DOHH2 (cell line): Measurements from ENCODE around the gene CASP12.
"Not testable (repeated sequence)": the region's sequence is repeated elsewhere in the genome, so short reads cannot be mapped to it uniquely, and the experiment has no call there.

Experiments
- H3F3A ChIP-seq: fragments of 200-600 bp; sonication (generic), shearing (Covaris generic); 2 replicates; pipeline ENCODE4 v1.6.0; 2016; ENCODE audit warnings: antibody characterized with exemption, mild to moderate bottlenecking; ENCODE audit not compliant: control insufficient read depth, insufficient read depth
- H3K27ac ChIP-seq: fragments of 200-600 bp; sonication (generic); 2 replicates; pipeline ENCODE4 v1.5.1; 2014; ENCODE audit warnings: low read depth, mild to moderate bottlenecking, low read length, moderate library complexity
- H3K27me3 ChIP-seq: fragments of 200-600 bp; sonication (generic); 2 replicates; pipeline ENCODE4 v1.6.1; 2014; ENCODE audit warnings: mild to moderate bottlenecking, low read length, mixed read lengths; ENCODE audit not compliant: control insufficient read depth
- H3K36me3 ChIP-seq: fragments of 200-600 bp; sonication (generic); 2 replicates; pipeline ENCODE4 v1.6.1; 2014; ENCODE audit warnings: mild to moderate bottlenecking, low read length, moderate library complexity, mixed read lengths; ENCODE audit not compliant: control insufficient read depth
- H3K4me1 ChIP-seq: fragments of 200-600 bp; sonication (generic); 2 replicates; pipeline ENCODE4 v1.6.1; 2014; ENCODE audit warnings: mild to moderate bottlenecking, low read length, mixed read lengths; ENCODE audit not compliant: control insufficient read depth
- H3K4me2 ChIP-seq: fragments of 200-600 bp; sonication (generic); 2 replicates; pipeline ENCODE4 v1.6.0; 2014; ENCODE audit warnings: mild to moderate bottlenecking, low read length, moderate library complexity
- H3K4me3 ChIP-seq: fragments of 200-600 bp; sonication (generic); 2 replicates; pipeline ENCODE4 v1.5.1; 2014; ENCODE audit warnings: mild to moderate bottlenecking, low read length, mixed read lengths
- H3K79me2 ChIP-seq: fragments of 200-600 bp; sonication (generic); 2 replicates; pipeline ENCODE4 v1.6.1; 2014; ENCODE audit warnings: mild to moderate bottlenecking, low read length, mixed read lengths; ENCODE audit not compliant: control insufficient read depth
- H3K9me2 ChIP-seq: fragments of 200-600 bp; sonication (generic); replicated peaks from 2 replicates; pipeline ENCODE4 v1.6.1; 2014; ENCODE audit warnings: mild to moderate bottlenecking, low read length, mixed read lengths; ENCODE audit not compliant: control insufficient read depth
- H3K9me3 ChIP-seq: fragments of 200-600 bp; sonication (generic); 2 replicates; pipeline ENCODE4 v1.6.1; 2014; ENCODE audit warnings: antibody characterized with exemption, low read length, mixed read lengths; ENCODE audit not compliant: control insufficient read depth, insufficient read depth
- H4K20me1 ChIP-seq: fragments of 200-600 bp; sonication (generic); 2 replicates; pipeline ENCODE4 v1.6.0; 2014; ENCODE audit warnings: low read depth, mild to moderate bottlenecking, antibody characterized with exemption, low read length, moderate library complexity; ENCODE audit not compliant: control insufficient read depth, insufficient read depth
- EZH2phosphoT487 ChIP-seq: fragments of 200-600 bp; sonication (generic); IDR thresholded peaks from 2 replicates; pipeline ENCODE4 v1.6.1; 2017; ENCODE audit warnings: borderline replicate concordance, mild to moderate bottlenecking, antibody characterized with exemption, low read length, moderate library complexity, mixed read lengths
- TF ChIP-seq, protein P1 (sequence below): fragments of 200-600 bp; sonication (generic); IDR thresholded peaks from one replicate; pipeline ENCODE4 v1.5.1; 2014; ENCODE audit warnings: antibody characterized with exemption, mild to moderate bottlenecking, low read depth, low read length; ENCODE audit not compliant: poor library complexity, severe bottlenecking

Gene CASP12

DNA sequence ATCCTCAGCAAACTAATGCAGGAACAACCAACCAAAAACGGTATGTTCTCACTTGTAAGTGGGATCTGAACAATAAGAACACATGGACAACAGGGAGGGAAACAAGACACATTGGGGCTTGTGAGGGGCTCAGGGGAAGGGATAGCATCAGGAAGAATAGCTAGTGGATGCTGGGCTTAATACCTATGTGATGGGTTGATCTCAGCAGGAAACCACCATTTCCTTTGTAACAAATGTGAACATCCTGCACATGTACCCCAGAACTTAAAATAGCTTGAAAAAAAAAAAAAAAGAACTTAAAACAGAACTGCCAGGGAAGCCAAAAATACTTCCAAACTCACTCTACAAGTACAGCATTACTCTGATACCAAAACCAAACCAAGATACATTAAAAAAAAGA lies 36.3 kb upstream of the CASP12 start:
- H3K4me2 ChIP-seq = no peak overlapping the region

DNA sequence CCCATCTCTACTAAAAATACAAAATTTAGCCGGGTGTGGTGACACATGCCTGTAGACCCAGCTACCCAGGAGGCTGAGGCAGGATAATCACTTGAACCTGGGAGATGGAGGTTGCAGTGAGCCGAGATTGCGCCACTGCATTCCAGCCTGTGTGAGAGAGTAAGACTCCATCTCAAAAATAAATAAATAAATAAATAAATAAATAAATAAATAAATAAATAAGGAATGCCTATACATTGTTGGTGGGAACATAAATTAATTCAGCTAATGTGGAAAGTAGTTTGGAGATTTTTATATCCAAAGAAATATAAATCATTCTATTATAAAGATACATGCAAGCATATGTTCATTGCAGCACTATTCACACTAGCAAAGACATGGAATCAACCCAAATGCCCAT lies 35.8 kb upstream of the CASP12 start:
- not testable (repeated sequence) for H3K27ac ChIP-seq, H3K27me3 ChIP-seq, H3K36me3 ChIP-seq, H4K20me1 ChIP-seq, H3K79me2 ChIP-seq, H3F3A ChIP-seq, H3K4me1 ChIP-seq, H3K4me2 ChIP-seq, H3K9me2 ChIP-seq, H3K4me3 ChIP-seq, H3K9me3 ChIP-seq

More for the DNA sequence above, 36.3 kb upstream of the CASP12 start:
- H3K4me3 ChIP-seq = no peak overlapping the region
- no peak overlapping the region for H3K27ac ChIP-seq
- no peaks in the 10 kb centered on the region for H3K9me3 ChIP-seq
- H4K20me1 ChIP-seq = no peaks in the 10 kb centered on the region
- no peaks in the 10 kb centered on the region for H3K36me3 ChIP-seq
- no peaks in the 10 kb centered on the region for H3K9me2 ChIP-seq
- peaks cover 4% of the 10 kb centered on the region; the same call in 1 of the 2 replicates for H3K4me1 ChIP-seq
- no peaks in the 10 kb centered on the region for H3K27me3 ChIP-seq
- TF ChIP-seq EZH2phosphoT487 = no peak
- TF ChIP-seq, protein P1, sequence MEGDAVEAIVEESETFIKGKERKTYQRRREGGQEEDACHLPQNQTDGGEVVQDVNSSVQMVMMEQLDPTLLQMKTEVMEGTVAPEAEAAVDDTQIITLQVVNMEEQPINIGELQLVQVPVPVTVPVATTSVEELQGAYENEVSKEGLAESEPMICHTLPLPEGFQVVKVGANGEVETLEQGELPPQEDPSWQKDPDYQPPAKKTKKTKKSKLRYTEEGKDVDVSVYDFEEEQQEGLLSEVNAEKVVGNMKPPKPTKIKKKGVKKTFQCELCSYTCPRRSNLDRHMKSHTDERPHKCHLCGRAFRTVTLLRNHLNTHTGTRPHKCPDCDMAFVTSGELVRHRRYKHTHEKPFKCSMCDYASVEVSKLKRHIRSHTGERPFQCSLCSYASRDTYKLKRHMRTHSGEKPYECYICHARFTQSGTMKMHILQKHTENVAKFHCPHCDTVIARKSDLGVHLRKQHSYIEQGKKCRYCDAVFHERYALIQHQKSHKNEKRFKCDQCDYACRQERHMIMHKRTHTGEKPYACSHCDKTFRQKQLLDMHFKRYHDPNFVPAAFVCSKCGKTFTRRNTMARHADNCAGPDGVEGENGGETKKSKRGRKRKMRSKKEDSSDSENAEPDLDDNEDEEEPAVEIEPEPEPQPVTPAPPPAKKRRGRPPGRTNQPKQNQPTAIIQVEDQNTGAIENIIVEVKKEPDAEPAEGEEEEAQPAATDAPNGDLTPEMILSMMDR = no peak
- H3F3A ChIP-seq = no peaks in the 10 kb centered on the region
- no peaks in the 10 kb centered on the region for H3K79me2 ChIP-seq

DNA sequence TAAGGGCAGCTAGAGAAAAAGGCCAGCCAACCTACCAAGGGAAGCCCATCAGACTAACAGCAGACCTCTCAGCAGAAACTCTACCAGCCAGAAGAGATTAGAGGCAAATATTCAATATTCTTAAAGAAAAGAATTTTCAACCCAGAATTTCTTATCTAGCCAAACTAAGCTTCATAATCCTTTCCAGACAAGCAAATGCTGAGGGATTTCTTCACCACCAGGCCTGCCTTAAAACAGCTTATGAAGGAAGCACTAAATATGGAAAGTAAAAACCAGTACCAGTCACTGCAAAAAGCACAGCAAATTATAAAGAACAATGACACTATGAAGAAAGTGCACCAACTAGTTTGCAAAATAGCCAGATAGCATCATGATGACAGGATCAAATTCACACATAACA lies 30.6 kb upstream of the CASP12 start:
- Histone ChIP-seq H3K9me2 (no peaks in the 10 kb centered on the region), H3K4me2 (no peak overlapping the region), H3K36me3 (no peaks in the 10 kb centered on the region), H4K20me1 (no peaks in the 10 kb centered on the region), H3K9me3 (no peaks in the 10 kb centered on the region; the same call in 1 of the 2 replicates), H3K4me3 (no peak overlapping the region), H3K4me1 (no peaks in the 10 kb centered on the region), H3F3A (no peaks in the 10 kb centered on the region), H3K27ac (no peak overlapping the region), H3K27me3 (no peaks in the 10 kb centered on the region), H3K79me2 (no peaks in the 10 kb centered on the region)
- TF ChIP-seq, protein P1 = no peak
- no peak for TF ChIP-seq EZH2phosphoT487

DNA sequence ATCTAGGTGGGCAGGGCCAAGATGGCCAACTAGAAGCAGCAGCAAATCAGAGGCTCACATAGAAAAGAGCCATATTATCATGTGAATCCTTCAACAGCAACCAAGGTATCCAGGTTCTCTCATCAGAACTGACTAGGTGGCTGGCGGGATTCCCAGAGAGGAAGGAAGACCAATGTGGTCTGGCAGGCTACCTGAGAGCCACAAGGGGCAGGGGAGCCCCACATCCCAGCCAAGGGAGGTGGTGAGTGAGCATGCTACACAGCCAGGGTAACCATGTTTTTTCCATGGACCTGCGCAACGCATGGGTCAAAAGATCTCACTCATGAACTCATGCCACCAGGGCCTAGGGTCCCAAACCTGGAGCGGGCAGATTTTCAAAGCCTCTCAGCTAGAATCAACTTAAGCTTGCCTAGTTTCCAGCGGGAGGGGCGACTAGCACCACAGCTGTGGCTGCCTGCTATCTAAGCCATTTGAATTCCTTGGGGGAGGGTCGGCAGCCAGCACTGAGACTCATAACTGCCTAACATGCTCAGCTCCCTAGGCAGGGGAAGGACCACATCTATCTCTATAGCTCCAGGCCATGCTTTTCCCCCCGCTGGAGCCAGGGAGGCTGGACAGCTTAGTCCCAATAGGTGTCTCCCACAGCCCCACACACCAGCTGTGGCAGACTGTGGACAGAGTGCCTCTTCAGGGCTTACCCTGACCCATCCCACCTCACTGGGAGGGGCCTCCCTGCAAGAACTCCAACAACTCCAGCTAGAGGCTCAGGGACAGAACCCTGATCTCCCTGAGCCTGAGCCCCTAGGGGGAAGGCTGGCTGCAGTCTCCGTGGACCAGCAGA lies 28.7 kb upstream of the CASP12 start:
- no peaks in the 10 kb centered on the region for H3K79me2 ChIP-seq
- TF ChIP-seq EZH2phosphoT487 = no peak
- TF ChIP-seq, protein P1 = no peak
- no peak overlapping the region for H3K27ac ChIP-seq
- H3K27me3 ChIP-seq = no peaks in the 10 kb centered on the region
- H3K4me2 ChIP-seq = no peak overlapping the region
- no peaks in the 10 kb centered on the region for H4K20me1 ChIP-seq
- no peaks in the 10 kb centered on the region for H3K9me2 ChIP-seq
- H3K4me3 ChIP-seq = no peak overlapping the region
- no peaks in the 10 kb centered on the region for H3K36me3 ChIP-seq
- H3F3A ChIP-seq = no peaks in the 10 kb centered on the region
- H3K4me1 ChIP-seq = no peaks in the 10 kb centered on the region
- H3K9me3 ChIP-seq = no peaks in the 10 kb centered on the region; the same call in 1 of the 2 replicates
